Mammary epithelial cell (primary cell): ENCODE measurements around the gene ZBTB44.

ENCODE experiments used
- CTCF ChIP-seq, 2 donors: IDR thresholded peaks in 1 of 2; conservative IDR thresholded peaks in 1 of 2; 2 replicates each; pipeline ENCODE4 v1.5.1; 2011 to 2012; ENCODE audit warnings: inconsistent platforms in 2 of 2, low read length in 2 of 2, mild to moderate bottlenecking in 2 of 2, control low read depth in 1 of 2, low read depth in 1 of 2; ENCODE audit not compliant: insufficient read depth in 1 of 2; ENCODE audit errors: extremely low read depth in 1 of 2
- EZH2 ChIP-seq: IDR thresholded peaks from 2 replicates; pipeline ENCODE4 v1.6.1; 2012; ENCODE audit warnings: low read length, inconsistent platforms, borderline replicate concordance

- TF ChIP-seq CTCF (conservative IDR thresholded peaks at IDR 0.05 in 1 of 2, IDR thresholded peaks at IDR 0.05 in 1 of 2; ENCODE audit: extremely low read depth in 1 of 2, insufficient read depth in 1 of 2, low read depth in 1 of 2, low read length in 2 of 2): no peak
- TF ChIP-seq EZH2: no peak
These were observed 127.6 kb downstream of the ZBTB44 start for GRCh38 chr11:130187096-130187495.
